Fibroblast of pulmonary artery (primary cell): Measurements from ENCODE around the gene CCDC57.

Source experiments
- DNase-seq: peaks from one replicate; pipeline ENCODE4 v3.0.0-alpha.2; 2010; ENCODE audit warnings: low read depth
- H3K4me3 ChIP-seq: replicated peaks from 2 replicates; pipeline ENCODE4 v1.5.1; 2011; ENCODE audit warnings: low read depth, mild to moderate bottlenecking, control low read depth, low read length, moderate library complexity
- TF ChIP-seq, protein P1 (sequence below): IDR thresholded peaks from 2 replicates; pipeline ENCODE4 v1.5.1; 2011; ENCODE audit warnings: mild to moderate bottlenecking, control low read depth, low read length, inconsistent platforms; ENCODE audit errors: missing control alignments

The CCDC57 gene

DNA sequence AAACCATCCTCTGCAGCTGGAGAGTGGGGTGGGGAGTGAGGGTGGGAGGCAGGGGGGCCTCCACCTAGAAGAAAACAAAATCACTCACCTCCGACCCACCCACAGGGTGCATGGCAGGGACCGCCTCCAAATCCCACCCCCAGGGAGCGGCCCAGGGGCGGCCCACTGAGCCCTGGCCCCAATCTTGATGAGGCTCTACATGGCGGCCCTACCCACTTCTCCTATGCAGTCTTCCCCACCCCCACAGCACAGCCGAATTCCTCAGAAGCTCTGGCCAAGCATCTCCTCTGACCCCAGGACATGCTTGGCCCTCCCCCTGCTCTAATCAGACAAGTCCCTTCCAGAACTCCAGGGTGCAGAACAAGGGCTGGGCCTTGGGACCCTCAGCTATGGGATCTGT lies 96.4 kb downstream of the CCDC57 start:
- no peak overlapping the region for H3K4me3 ChIP-seq
- DNase-seq: no peak
- TF ChIP-seq, protein P1, sequence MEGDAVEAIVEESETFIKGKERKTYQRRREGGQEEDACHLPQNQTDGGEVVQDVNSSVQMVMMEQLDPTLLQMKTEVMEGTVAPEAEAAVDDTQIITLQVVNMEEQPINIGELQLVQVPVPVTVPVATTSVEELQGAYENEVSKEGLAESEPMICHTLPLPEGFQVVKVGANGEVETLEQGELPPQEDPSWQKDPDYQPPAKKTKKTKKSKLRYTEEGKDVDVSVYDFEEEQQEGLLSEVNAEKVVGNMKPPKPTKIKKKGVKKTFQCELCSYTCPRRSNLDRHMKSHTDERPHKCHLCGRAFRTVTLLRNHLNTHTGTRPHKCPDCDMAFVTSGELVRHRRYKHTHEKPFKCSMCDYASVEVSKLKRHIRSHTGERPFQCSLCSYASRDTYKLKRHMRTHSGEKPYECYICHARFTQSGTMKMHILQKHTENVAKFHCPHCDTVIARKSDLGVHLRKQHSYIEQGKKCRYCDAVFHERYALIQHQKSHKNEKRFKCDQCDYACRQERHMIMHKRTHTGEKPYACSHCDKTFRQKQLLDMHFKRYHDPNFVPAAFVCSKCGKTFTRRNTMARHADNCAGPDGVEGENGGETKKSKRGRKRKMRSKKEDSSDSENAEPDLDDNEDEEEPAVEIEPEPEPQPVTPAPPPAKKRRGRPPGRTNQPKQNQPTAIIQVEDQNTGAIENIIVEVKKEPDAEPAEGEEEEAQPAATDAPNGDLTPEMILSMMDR: no peak

DNA sequence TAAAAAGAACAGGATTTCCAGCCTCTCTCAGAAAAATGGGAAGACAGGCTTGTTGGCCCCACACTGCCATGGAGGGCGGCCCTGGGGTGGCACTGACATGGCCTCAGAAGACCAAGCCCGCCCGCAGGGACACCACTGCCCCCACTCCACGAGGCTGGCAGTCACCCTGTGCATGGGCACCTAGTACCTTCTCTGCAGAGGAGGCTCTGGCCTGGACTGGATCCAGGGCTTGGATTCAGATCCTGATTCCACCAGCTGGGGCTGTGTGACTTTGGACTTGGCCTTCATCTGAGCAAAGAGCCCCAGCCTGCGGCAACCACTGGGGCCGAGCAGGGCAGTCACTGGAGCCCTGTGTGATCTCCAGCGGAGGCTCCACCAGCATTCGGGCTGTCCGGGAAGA lies 97.8 kb downstream of the CCDC57 start:
- no peak overlapping the region for H3K4me3 ChIP-seq
- no peak for DNase-seq
- TF ChIP-seq, protein P1: no peak

GRCh38 chr17:82114447-82114846 lies 98.2 kb downstream of the CCDC57 start:
- DNase-seq: no peak
- H3K4me3 ChIP-seq: no peak overlapping the region
- TF ChIP-seq, protein P1: no peak

GRCh38 chr17:82113941-82114340 lies 98.7 kb downstream of the CCDC57 start:
- TF ChIP-seq, protein P1: no peak

DNA sequence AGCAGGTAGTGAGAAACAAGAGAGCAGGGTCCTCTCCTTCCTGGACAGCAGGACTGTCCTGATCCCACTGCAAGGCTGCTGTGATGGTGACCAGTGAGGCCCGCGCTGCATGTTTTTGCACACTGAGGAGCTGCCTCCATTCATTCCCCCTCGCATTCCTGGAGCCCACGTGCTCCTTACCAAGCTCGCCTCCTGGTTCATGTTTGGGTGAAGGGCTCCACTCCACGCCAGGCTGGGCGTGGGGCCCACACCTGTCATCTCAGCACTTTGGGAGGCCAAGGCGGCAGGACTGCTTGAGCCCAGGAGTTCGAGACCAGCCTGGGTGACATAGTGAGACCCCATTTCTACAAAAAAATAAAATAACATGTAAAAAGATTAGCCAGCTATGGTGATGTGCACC lies 99.2 kb downstream of the CCDC57 start:
- no peak for DNase-seq
- TF ChIP-seq, protein P1: no peak
- no peak overlapping the region for H3K4me3 ChIP-seq

More at GRCh38 chr17:82113941-82114340, 98.7 kb downstream of the CCDC57 start:
- DNase-seq: no peak
- H3K4me3 ChIP-seq: no peak overlapping the region

DNA sequence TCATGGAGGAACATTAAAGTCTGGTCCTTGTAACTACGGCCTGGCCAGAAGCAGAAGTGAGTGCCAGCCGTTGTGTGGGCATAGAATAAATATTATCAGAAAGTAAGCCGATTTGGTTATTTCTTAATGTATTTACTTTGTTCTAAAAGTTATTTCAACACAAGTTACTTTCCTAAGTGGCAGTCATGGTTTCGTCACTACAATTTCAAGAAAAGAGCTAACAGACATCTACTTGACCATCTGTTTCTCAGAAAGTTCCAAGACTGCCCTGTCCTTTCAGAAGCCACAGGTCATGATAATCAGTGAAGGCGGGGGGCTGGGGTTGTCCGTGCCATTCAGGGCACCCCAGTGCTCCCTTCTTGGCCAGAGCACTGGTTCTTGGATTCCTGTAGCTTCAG lies 99.7 kb downstream of the CCDC57 start:
- TF ChIP-seq, protein P1: no peak
- H3K4me3 ChIP-seq: no peak overlapping the region
- no peak for DNase-seq

DNA sequence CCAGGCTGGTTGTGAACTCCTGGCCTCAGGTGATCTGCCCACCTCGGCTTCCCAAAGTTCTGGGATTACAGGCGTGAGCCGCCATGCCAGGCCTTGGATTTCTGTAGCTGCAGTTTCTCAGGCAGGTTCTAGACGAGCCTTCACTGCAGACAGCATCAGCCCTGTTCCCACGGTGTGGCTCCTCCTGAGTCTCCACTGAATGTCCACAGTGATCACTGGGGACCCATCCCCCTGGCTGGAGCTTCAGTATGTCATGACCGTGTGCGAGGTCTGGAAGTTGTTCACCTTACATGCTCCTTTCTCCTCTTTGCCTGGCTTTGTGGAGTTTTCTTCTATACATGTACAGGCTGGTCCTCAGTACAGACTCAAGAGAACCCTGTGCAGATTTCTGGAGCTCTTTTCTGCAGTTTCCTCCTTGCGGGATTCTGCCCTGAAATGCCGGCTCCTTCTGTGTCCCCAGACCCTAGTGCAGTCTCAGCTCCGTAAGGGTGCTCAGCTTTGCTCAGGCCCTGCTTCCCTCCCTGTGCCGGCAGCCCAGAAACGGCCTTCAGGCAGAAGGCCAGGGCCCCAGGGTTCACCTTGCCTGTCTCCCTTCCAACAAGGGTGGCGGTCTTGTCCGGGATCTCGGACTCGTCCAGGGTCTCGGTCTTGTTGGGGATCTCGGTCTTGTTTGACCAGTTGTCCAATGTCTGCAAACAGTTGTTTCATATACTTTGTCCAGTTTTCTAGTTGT lies 100.3 kb downstream of the CCDC57 start:
- TF ChIP-seq, protein P1: no peak
- DNase-seq: no peak
- H3K4me3 ChIP-seq: no peak overlapping the region
